ENCODE measurements around the gene KRTAP9-8.
"Not testable (repeated sequence)": the region's sequence is repeated elsewhere in the genome, so short reads cannot be mapped to it uniquely, and the experiment has no call there.

KRTAP9-8 gene

GRCh38 chr17:41226598-41227095 is 11.2 kb upstream of the KRTAP9-8 start, which contains the start of gene KRTAP9-2:
KRTAP9-2 (plus strand) TSS chr17:41226648; CDS start chr17:41226655, 7 bp downstream.
- not testable (repeated sequence) for H3K27me3 ChIP-seq (ENCODE audit: insufficient read depth, low read length); H3K79me2 ChIP-seq (ENCODE audit: control insufficient read depth, insufficient read depth, low read length, unreplicated experiment); H3K36me3 ChIP-seq (ENCODE audit: insufficient read depth, low read length); H2AFZ ChIP-seq (ENCODE audit: low read length, unreplicated experiment); H3K4me1 ChIP-seq (ENCODE audit: control insufficient read depth, insufficient read depth, low read length, unreplicated experiment); H3K4me3 ChIP-seq (ENCODE audit: low read depth, low read length); H3K27ac ChIP-seq (ENCODE audit: low read depth, low read length)

GRCh38 chr17:41230094-41230493 is 7.7 kb upstream of the KRTAP9-8 start:
- Histone ChIP-seq H3K36me3 (ENCODE audit: insufficient read depth, low read length) (no peaks in the 10 kb centered on the region), H2AFZ (ENCODE audit: low read length, unreplicated experiment) (no peak overlapping the region), H3K79me2 (ENCODE audit: control insufficient read depth, insufficient read depth, low read length, unreplicated experiment) (no peaks in the 10 kb centered on the region), H3K4me3 (ENCODE audit: low read depth, low read length) (no peak overlapping the region), H3K27me3 (ENCODE audit: insufficient read depth, low read length) (peaks cover 23% of the 10 kb centered on the region; the same call in 1 of the 2 replicates), H3K27ac (ENCODE audit: low read depth, low read length) (no peak overlapping the region), H3K4me1 (ENCODE audit: control insufficient read depth, insufficient read depth, low read length, unreplicated experiment) (no peaks in the 10 kb centered on the region)

DNA sequence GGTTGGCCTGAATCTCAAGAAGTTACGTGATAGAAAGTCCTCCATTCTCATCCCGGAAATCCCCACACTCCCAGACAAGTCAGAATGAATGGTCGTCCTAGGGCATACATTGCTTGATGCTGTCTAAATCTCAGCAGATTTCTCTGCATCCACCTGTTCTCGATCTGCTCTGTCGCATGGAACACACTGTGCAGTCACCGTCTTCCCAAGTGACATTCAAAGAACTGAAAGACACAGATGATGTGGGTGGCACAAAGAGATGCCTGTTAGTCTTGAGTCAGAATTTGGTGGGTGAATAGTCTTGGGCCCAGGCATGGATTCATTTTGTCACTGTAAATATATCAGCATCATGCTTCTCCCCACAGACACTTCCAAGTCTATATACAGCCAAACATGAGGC is 6.1 kb upstream of the KRTAP9-8 start:
- H3K36me3 ChIP-seq (ENCODE audit: insufficient read depth, low read length): no peaks in the 10 kb centered on the region
- H2AFZ ChIP-seq (ENCODE audit: low read length, unreplicated experiment): no peak overlapping the region
- no peak overlapping the region for H3K4me3 ChIP-seq (ENCODE audit: low read depth, low read length)
- no peaks in the 10 kb centered on the region for H3K4me1 ChIP-seq (ENCODE audit: control insufficient read depth, insufficient read depth, low read length, unreplicated experiment)
- no peaks in the 10 kb centered on the region for H3K79me2 ChIP-seq (ENCODE audit: control insufficient read depth, insufficient read depth, low read length, unreplicated experiment)
- H3K27me3 ChIP-seq (ENCODE audit: insufficient read depth, low read length): peaks cover 24% of the 10 kb centered on the region; the same call in 1 of the 2 replicates
- no peak overlapping the region for H3K27ac ChIP-seq (ENCODE audit: low read depth, low read length)

GRCh38 chr17:41232399-41233105 is 5.2 kb upstream of the KRTAP9-8 start, which contains the start of gene KRTAP9-3:
KRTAP9-3 (plus strand) TSS chr17:41232449; CDS start chr17:41232502, 53 bp downstream.
- not testable (repeated sequence) for H3K27ac ChIP-seq (ENCODE audit: low read depth, low read length); H3K4me1 ChIP-seq (ENCODE audit: control insufficient read depth, insufficient read depth, low read length, unreplicated experiment); H2AFZ ChIP-seq (ENCODE audit: low read length, unreplicated experiment); H3K36me3 ChIP-seq (ENCODE audit: insufficient read depth, low read length); H3K4me3 ChIP-seq (ENCODE audit: low read depth, low read length); H3K79me2 ChIP-seq (ENCODE audit: control insufficient read depth, insufficient read depth, low read length, unreplicated experiment)
- peaks cover 24% of the 10 kb centered on the region; the same call in 1 of the 2 replicates for H3K27me3 ChIP-seq (ENCODE audit: insufficient read depth, low read length)

- not testable (repeated sequence) for H3K4me1 ChIP-seq (ENCODE audit: control insufficient read depth, insufficient read depth, low read length, unreplicated experiment); H3K79me2 ChIP-seq (ENCODE audit: control insufficient read depth, insufficient read depth, low read length, unreplicated experiment); H2AFZ ChIP-seq (ENCODE audit: low read length, unreplicated experiment); H3K27ac ChIP-seq (ENCODE audit: low read depth, low read length); H3K36me3 ChIP-seq (ENCODE audit: insufficient read depth, low read length); H3K4me3 ChIP-seq (ENCODE audit: low read depth, low read length)
- peaks cover 30% of the 10 kb centered on the region; the same call in 1 of the 2 replicates for H3K27me3 ChIP-seq (ENCODE audit: insufficient read depth, low read length)
These were observed 683 bp upstream of the KRTAP9-8 start for GRCh38 chr17:41237116-41237515.

- not testable (repeated sequence) for H2AFZ ChIP-seq (ENCODE audit: low read length, unreplicated experiment); H3K27ac ChIP-seq (ENCODE audit: low read depth, low read length); H3K4me3 ChIP-seq (ENCODE audit: low read depth, low read length); H3K79me2 ChIP-seq (ENCODE audit: control insufficient read depth, insufficient read depth, low read length, unreplicated experiment); H3K4me1 ChIP-seq (ENCODE audit: control insufficient read depth, insufficient read depth, low read length, unreplicated experiment); H3K36me3 ChIP-seq (ENCODE audit: insufficient read depth, low read length)
- peaks cover 27% of the 10 kb centered on the region for H3K27me3 ChIP-seq (ENCODE audit: insufficient read depth, low read length)
These were observed 9.4 kb downstream of the KRTAP9-8 start for GRCh38 chr17:41246995-41247787.

DNA sequence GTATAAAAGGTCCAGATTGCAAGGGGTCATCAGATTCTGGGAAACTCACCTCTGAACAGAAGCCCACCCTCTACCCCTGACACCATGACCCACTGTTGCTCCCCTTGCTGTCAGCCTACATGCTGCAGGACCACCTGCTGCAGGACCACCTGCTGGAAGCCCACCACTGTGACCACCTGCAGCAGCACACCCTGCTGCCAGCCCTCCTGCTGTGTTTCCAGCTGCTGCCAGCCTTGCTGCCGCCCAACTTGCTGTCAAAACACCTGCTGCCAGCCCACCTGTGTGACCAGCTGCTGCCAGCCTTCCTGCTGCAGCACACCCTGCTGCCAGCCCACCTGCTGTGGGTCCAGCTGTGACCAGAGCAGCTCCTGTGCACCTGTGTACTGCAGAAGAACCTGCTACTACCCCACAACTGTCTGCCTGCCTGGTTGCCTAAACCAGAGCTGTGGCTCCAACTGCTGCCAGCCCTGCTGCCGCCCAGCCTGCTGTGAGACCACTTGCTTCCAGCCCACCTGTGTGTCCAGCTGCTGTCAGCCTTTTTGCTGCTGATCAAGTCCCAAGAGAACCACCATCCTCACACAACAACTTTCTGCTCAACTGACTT is 11.9 kb downstream of the KRTAP9-8 start, which contains the start of gene KRTAP9-4:
KRTAP9-4 (plus strand) TSS at position 51 of the 604 bp plus-strand sequence; CDS start at position 85, 34 bp downstream.
- H3K36me3 ChIP-seq (ENCODE audit: insufficient read depth, low read length); H3K4me3 ChIP-seq (ENCODE audit: low read depth, low read length); H3K4me1 ChIP-seq (ENCODE audit: control insufficient read depth, insufficient read depth, low read length, unreplicated experiment); H3K79me2 ChIP-seq (ENCODE audit: control insufficient read depth, insufficient read depth, low read length, unreplicated experiment); H2AFZ ChIP-seq (ENCODE audit: low read length, unreplicated experiment); H3K27ac ChIP-seq (ENCODE audit: low read depth, low read length): not testable (repeated sequence)
- peaks cover 41% of the 10 kb centered on the region for H3K27me3 ChIP-seq (ENCODE audit: insufficient read depth, low read length)

- H3K27me3 ChIP-seq (ENCODE audit: insufficient read depth, low read length): peaks cover 41% of the 10 kb centered on the region
- H3K4me1 ChIP-seq (ENCODE audit: control insufficient read depth, insufficient read depth, low read length, unreplicated experiment): no peaks in the 10 kb centered on the region
- no peaks in the 10 kb centered on the region for H3K79me2 ChIP-seq (ENCODE audit: control insufficient read depth, insufficient read depth, low read length, unreplicated experiment)
- H2AFZ ChIP-seq (ENCODE audit: low read length, unreplicated experiment): no peak overlapping the region
- H3K27ac ChIP-seq (ENCODE audit: low read depth, low read length): no peak overlapping the region
- no peak overlapping the region for H3K4me3 ChIP-seq (ENCODE audit: low read depth, low read length)
- H3K36me3 ChIP-seq (ENCODE audit: insufficient read depth, low read length): no peaks in the 10 kb centered on the region
These were observed 13.5 kb downstream of the KRTAP9-8 start for GRCh38 chr17:41251261-41251660.

DNA sequence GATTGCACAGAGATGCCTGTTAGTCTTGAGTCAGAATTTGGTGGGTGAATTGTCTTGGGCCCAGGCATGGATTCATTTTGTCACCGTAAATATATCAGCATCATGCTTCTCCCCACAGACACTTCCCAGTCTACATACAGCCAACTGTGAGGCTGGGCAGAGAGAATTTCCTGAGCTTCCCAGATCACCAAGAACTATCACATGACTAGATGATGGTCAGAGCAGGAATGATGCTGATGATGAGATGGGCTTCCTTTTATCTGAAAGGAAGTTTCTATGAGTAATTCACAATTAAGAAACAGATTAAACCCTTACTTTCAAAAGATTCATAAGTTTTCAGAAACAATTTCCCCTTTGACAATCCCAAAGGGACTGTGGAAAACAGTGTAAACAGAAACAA is 17.1 kb downstream of the KRTAP9-8 start:
- Histone ChIP-seq H3K79me2 (ENCODE audit: control insufficient read depth, insufficient read depth, low read length, unreplicated experiment) (no peaks in the 10 kb centered on the region), H2AFZ (ENCODE audit: low read length, unreplicated experiment) (no peak overlapping the region), H3K36me3 (ENCODE audit: insufficient read depth, low read length) (no peaks in the 10 kb centered on the region), H3K27ac (ENCODE audit: low read depth, low read length) (no peak overlapping the region), H3K4me1 (ENCODE audit: control insufficient read depth, insufficient read depth, low read length, unreplicated experiment) (no peaks in the 10 kb centered on the region), H3K27me3 (ENCODE audit: insufficient read depth, low read length) (peaks cover 37% of the 10 kb centered on the region), H3K4me3 (ENCODE audit: low read depth, low read length) (no peak overlapping the region)

GRCh38 chr17:41255381-41256290 is 17.8 kb downstream of the KRTAP9-8 start, which contains the start of gene KRTAP9-9:
KRTAP9-9 (plus strand) TSS chr17:41255384.
- H3K4me1 ChIP-seq (ENCODE audit: control insufficient read depth, insufficient read depth, low read length, unreplicated experiment); H2AFZ ChIP-seq (ENCODE audit: low read length, unreplicated experiment); H3K4me3 ChIP-seq (ENCODE audit: low read depth, low read length); H3K36me3 ChIP-seq (ENCODE audit: insufficient read depth, low read length); H3K79me2 ChIP-seq (ENCODE audit: control insufficient read depth, insufficient read depth, low read length, unreplicated experiment); H3K27ac ChIP-seq (ENCODE audit: low read depth, low read length): not testable (repeated sequence)
- H3K27me3 ChIP-seq (ENCODE audit: insufficient read depth, low read length): peaks cover 33% of the 10 kb centered on the region

Measured in ACC112 (cell line).